Loucy (cell line): ENCODE results near the gene FMNL2.

ENCODE experiments used
- H2AFZ ChIP-seq: fragments of 200-600 bp; sonication (generic); 2 replicates; pipeline ENCODE4 v1.6.0; 2016; ENCODE audit warnings: antibody characterized with exemption, mild to moderate bottlenecking, low read length, moderate library complexity
- H3F3A ChIP-seq: fragments of 200-600 bp; 2 replicates; pipeline ENCODE4 v1.6.0; 2016; ENCODE audit warnings: antibody characterized with exemption, low read depth, mild to moderate bottlenecking
- H3K27me3 ChIP-seq: fragments of 200-600 bp; sonication (generic); 2 replicates; pipeline ENCODE4 v1.6.1; 2014; ENCODE audit warnings: low read length, mild to moderate bottlenecking; ENCODE audit not compliant: insufficient read depth, poor library complexity, severe bottlenecking
- H3K36me3 ChIP-seq: fragments of 200-600 bp; sonication (generic); 2 replicates; pipeline ENCODE4 v1.6.1; 2016; ENCODE audit warnings: low read length; ENCODE audit not compliant: insufficient read depth
- H3K4me1 ChIP-seq: fragments of 200-600 bp; sonication (generic); 2 replicates; pipeline ENCODE4 v1.5.1; 2014; ENCODE audit warnings: low read length, mild to moderate bottlenecking; ENCODE audit not compliant: insufficient read depth, poor library complexity, severe bottlenecking
- H3K4me2 ChIP-seq: fragments of 200-600 bp; sonication (generic); 2 replicates; pipeline ENCODE4 v1.6.0; 2014; ENCODE audit warnings: antibody characterized with exemption, low read length, low read depth, mild to moderate bottlenecking; ENCODE audit not compliant: poor library complexity, severe bottlenecking
- H3K4me3 ChIP-seq: fragments of 200-600 bp; sonication (generic); 2 replicates; pipeline ENCODE4 v1.5.1; 2014; ENCODE audit warnings: low read length, mild to moderate bottlenecking, mixed read lengths; ENCODE audit not compliant: poor library complexity, severe bottlenecking
- H3K79me2 ChIP-seq: fragments of 200-600 bp; sonication (generic); 2 replicates; pipeline ENCODE4 v1.6.1; 2014; ENCODE audit warnings: low read length; ENCODE audit not compliant: insufficient read depth
- H3K9ac ChIP-seq: fragments of 200-600 bp; sonication (generic); 2 replicates; pipeline ENCODE4 v1.6.0; 2014; ENCODE audit warnings: mild to moderate bottlenecking, low read depth, low read length, moderate library complexity; ENCODE audit not compliant: poor library complexity, severe bottlenecking
- H3K9me2 ChIP-seq: fragments of 200-600 bp; sonication (generic); replicated peaks from 2 replicates; pipeline ENCODE4 v1.6.1; 2016; ENCODE audit warnings: low read depth, low read length, mixed read lengths
- H3K9me3 ChIP-seq: fragments of 200-600 bp; sonication (generic); 2 replicates; pipeline ENCODE4 v1.6.1; 2014; ENCODE audit warnings: mild to moderate bottlenecking, antibody characterized with exemption, low read length, low read depth; ENCODE audit not compliant: insufficient read depth
- H4K20me1 ChIP-seq: fragments of 200-600 bp; sonication (generic); 2 replicates; pipeline ENCODE4 v1.6.0; 2014; ENCODE audit warnings: antibody characterized with exemption, low read length, mild to moderate bottlenecking; ENCODE audit not compliant: insufficient read depth, poor library complexity, severe bottlenecking
- CTCF ChIP-seq: fragments of 200-600 bp; sonication (generic); conservative IDR thresholded peaks from 2 replicates; pipeline ENCODE4 v1.5.1; 2014; ENCODE audit warnings: mild to moderate bottlenecking, antibody characterized with exemption, low read length
- EZH2phosphoT487 ChIP-seq: fragments of 200-600 bp; IDR thresholded peaks from 2 replicates; pipeline ENCODE4 v1.6.1; 2018; ENCODE audit warnings: antibody characterized with exemption, mild to moderate bottlenecking, moderate library complexity, borderline replicate concordance

FMNL2 gene

DNA sequence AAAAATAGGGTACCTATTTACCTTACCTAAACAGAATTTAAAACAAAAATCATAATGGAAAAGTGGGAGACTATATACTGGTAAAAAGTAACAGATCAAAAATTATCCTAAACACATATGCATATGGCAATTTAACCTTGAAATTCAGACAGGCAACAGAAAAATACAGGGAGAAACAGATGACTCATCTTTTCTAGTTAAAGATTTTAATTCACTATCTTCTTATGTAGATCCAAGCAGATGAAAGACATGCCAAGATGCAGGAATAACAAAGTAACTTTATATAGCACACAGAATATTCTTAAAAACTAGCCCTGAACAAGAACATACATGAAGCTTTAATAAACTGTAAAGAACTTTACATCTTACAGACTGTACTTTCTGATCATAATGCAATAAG lies 351.3 kb downstream of the FMNL2 start:
- Histone ChIP-seq H3K4me1 (no peaks in the 10 kb centered on the region), H2AFZ (no peak overlapping the region), H3K79me2 (peaks cover 60% of the 10 kb centered on the region), H3K4me3 (no peak overlapping the region), H3K36me3 (peaks cover 43% of the 10 kb centered on the region), H3K9me2 (no peaks in the 10 kb centered on the region), H3K9ac (no peak overlapping the region), H3K27me3 (no peaks in the 10 kb centered on the region), H3K4me2 (no peak overlapping the region), H3K9me3 (no peaks in the 10 kb centered on the region), H3F3A (no peaks in the 10 kb centered on the region), H4K20me1 (peaks cover 55% of the 10 kb centered on the region)
- no peak for TF ChIP-seq CTCF
- TF ChIP-seq EZH2phosphoT487 = no peak

GRCh38 chr2:152693033-152693432 lies 358.1 kb downstream of the FMNL2 start:
- Histone ChIP-seq H4K20me1 (peaks cover 52% of the 10 kb centered on the region), H3K79me2 (peaks cover 45% of the 10 kb centered on the region), H3K36me3 (peaks cover 49% of the 10 kb centered on the region)

DNA sequence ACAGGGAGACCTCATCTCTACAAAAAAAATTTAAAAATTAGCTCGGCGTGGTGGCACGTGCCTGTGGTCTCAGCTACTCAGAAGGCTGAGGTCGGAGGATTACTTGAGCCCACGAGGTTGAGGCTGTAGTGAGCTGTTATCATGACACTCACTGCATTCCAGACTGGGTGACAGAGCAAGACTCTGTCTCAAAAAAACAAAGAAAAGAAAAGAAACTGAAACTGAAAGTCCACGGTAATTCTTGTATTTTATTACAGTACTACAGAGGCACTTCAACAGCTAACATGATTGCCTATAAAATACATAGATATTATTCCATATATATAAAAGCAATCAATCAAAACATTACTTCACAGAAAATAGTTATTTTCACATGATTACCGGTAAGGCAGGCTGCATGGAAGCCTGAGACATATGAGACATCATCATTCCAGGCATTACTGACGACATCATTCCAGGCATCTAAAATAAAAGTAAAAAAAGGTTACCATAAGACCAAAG lies 359.2 kb downstream of the FMNL2 start:
- Histone ChIP-seq H3K79me2 (peaks cover 57% of the 10 kb centered on the region), H3K36me3 (peaks cover 38% of the 10 kb centered on the region), H3K4me1 (no peaks in the 10 kb centered on the region), H3K9ac (no peak overlapping the region), H3K4me3 (no peak overlapping the region), H4K20me1 (peaks cover 59% of the 10 kb centered on the region), H2AFZ (no peak overlapping the region), H3K27me3 (no peaks in the 10 kb centered on the region), H3F3A (no peaks in the 10 kb centered on the region), H3K9me3 (no peaks in the 10 kb centered on the region), H3K4me2 (no peak overlapping the region), H3K9me2 (no peaks in the 10 kb centered on the region)
- no peak for TF ChIP-seq EZH2phosphoT487
- no peak for TF ChIP-seq CTCF

More at GRCh38 chr2:152693033-152693432, 358.1 kb downstream of the FMNL2 start:
- Histone ChIP-seq H3F3A (no peaks in the 10 kb centered on the region), H3K9ac (no peak overlapping the region), H3K4me2 (no peak overlapping the region), H2AFZ (no peak overlapping the region), H3K9me2 (no peaks in the 10 kb centered on the region), H3K4me1 (no peaks in the 10 kb centered on the region), H3K9me3 (no peaks in the 10 kb centered on the region), H3K27me3 (no peaks in the 10 kb centered on the region), H3K4me3 (no peak overlapping the region)
- no peak for TF ChIP-seq CTCF
- no peak for TF ChIP-seq EZH2phosphoT487
